Activated CD8-positive, alpha-beta memory T cell treated with anti-CD3 and anti-CD28 coated beads, Interleukin-2, amount 50 U/mL, for 4 hours (primary cell): ENCODE results near the gene PASK.

Experiments used
- DNase-seq: peaks from one replicate; pipeline ENCODE4 v3.0.0-alpha.2; 2020

Gene PASK

GRCh38 chr2:241080405-241081189, 68.7 kb downstream of the PASK start:
- DNase-seq = no peak

- DNase-seq = no peak
Measured at GRCh38 chr2:241074901-241075540, 74.3 kb downstream of the PASK start.

DNA sequence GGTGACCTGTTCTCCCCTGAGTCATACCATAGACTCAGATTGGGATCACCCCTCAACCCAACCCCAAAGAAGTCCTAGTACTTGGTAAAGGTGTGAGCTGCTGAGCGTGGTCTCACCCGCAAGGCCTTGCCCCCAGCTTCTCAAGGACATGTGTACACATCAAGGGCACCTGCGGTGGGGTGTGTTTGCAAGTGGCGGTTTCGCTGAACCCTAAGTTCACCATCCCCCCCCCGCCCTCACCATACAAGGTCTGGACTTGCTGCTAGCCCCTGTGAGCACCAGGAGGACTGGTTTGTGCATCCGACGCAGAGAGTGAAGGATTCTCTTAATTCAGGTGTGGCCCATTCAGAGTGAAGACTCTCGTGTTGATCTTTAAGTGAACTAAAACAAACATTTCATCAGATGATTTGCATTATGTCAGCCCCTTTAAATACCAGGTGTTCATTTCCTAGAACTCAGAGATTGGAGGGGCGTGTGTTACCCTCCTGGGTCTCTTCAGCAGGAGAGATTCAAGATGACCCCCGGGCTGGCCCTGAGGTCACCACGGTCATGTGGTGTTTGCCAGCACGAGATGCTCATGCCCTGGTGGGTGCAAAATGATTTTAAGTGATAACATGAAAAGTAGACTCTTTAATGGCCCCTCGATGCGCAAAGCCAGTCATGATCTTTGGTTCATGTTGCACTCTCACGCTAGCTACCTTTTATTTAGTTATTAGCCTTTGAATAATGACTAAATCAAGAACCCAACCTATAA, 75.0 kb downstream of the PASK start:
- DNase-seq = no peak

- no peak for DNase-seq
Measured at GRCh38 chr2:241073166-241074064, 75.9 kb downstream of the PASK start.

DNA sequence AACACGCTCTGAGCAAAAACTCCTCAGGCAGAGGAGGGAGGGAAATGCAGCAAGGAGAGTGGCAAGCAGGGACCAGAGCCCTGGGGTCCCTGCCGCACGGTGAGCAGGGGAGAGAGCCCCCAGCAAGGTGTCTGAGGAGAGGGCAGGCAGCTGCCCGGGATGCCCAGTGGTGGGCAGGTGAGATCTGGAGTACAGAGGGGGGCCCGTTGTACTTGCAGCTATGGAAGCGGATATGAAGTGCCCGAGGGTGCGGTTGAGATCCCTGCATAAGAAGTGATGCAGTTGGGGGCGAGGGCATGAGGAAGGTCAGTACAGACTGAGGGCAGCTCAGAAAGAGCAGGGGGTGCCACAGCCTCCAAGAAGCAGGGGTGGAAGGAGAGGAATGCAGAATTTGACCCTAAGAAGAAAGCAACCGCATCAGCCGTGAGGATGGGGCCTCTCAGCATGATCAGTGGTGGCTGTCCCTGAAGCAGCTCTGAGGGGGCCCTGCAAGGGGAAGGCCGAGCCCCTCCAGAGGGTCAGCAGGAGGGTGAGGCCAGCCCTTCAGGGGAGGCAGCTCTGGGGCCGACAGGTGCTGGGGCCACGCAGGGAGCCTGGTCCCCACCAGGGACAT, 76.6 kb downstream of the PASK start:
- DNase-seq = no peak

DNA sequence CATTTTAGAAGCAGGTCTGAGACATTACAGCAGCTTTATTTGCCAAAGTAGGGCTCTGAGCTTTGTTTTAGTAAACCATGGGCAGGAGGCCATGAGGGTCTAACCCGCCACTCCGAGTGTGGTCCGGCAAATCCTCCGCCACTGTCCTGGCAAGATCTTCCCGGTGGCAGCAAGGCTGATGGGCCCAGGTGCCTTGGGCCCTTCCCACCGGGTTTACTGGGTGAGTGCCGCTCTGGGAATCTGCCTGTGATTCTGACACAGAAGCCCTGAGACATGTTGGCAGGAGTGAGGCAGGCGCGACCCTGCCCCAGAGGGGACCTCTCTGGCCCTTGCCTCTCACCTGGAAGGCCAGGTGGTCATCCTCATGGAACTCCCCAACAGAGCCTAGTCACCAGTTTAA, 77.1 kb downstream of the PASK start:
- no peak for DNase-seq

GRCh38 chr2:241071677-241072111, 77.6 kb downstream of the PASK start:
- DNase-seq = no peak

DNA sequence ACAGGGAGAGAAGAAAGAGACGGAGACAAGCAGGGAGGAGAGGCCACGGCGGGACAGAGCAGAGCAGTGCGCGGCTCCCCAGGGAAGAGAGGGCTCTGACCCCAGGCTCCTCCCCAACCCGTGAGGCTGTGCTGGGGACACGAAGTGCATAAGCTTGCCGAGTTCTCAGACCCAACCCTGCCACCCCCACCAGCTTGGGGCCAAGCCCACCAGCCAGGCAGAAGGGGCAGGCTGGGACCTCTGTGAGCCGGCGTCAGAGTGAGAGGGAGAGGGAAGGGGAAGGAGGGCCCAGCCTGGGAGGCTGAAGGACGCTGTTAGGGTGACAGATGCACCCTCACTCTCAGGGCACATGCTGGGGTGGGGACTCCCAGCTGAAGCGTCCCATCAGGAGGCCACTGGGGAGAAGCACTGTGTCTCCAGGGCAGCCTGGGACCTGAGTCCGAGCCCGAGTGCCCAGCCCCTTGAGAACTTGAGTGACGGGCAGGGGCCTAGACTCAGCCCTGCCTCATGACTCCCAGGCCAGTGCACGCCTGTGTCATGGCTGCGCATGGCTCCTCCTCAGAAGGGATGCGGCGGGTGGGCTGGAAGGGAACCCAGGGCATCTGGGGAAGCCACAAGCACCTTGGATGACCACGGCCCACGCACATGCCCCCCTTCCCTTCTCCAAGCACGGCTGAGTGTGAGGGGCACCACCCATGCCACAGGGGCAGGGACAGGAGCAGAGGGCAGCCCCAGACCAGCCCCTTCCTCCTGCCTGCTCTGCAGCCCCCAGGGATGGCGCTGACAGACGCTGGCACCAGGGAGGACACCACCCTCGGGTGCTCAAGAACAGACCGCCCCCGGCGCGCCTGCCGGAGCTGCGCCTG, 78.2 kb downstream of the PASK start:
- no peak for DNase-seq

DNA sequence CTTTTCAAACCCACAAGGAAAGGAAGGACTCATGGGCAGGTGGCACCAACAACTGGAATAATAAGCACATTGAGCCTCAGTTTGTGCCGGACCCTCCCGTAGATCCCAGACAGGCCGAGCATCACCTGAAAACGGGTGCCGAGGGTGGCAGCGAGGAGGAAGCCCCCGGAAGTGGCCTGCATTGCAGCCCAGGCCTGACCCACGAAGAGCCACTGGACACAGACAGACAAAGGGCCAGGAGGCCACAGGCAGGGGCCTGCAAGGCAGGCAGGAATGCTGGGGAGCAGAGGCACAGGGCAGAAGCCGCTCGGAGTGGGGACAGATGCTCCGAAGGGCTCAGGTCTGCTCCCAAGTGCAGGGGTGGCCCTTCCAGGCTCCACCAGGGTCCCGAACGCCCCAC, 78.9 kb downstream of the PASK start:
- no peak for DNase-seq

- peak; percentile 15 for DNase-seq
Measured at GRCh38 chr2:241069821-241070281, 79.4 kb downstream of the PASK start.

DNA sequence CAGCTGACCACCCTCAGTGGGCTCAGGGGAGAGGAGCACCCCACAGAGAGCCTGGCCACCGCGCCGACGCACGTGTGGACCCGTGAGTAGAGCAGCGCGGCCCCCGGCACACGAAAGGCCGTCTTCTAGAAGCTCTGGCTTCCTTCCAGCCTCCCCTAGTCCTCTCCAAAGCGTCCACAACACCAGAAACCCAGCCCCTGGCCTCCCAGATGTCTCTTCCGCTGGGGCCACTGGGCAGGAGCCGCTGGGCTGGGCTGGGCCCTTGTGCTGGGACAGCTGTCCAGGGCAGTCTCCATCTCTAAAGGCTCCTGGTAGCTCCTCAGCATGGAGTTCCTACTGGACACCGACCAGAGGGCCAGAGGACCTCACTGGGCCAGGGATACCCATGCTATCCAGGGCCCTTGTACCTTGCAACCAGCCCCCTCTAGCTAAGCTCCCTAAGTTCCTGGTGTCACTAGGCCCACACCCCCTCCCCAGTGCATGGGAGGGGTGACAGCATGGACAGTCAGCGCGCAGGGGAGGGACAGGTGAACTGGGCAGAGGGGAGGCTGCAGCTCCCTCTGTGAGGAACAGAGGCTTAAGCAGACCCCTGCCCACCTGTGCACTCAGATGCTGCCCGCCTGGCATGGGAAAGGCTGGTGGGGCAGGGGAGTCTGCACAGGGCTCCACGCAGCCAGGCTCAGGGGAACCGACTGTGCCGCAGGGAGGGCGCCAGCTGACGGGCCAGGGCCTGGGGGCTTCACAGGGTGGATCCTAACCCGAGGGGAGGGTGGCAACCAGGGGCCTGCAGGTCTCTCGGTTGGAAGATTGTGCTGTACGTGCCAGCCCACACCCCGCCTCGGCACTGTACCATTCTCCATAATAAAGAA, 80.1 kb downstream of the PASK start:
- no peak for DNase-seq

DNA sequence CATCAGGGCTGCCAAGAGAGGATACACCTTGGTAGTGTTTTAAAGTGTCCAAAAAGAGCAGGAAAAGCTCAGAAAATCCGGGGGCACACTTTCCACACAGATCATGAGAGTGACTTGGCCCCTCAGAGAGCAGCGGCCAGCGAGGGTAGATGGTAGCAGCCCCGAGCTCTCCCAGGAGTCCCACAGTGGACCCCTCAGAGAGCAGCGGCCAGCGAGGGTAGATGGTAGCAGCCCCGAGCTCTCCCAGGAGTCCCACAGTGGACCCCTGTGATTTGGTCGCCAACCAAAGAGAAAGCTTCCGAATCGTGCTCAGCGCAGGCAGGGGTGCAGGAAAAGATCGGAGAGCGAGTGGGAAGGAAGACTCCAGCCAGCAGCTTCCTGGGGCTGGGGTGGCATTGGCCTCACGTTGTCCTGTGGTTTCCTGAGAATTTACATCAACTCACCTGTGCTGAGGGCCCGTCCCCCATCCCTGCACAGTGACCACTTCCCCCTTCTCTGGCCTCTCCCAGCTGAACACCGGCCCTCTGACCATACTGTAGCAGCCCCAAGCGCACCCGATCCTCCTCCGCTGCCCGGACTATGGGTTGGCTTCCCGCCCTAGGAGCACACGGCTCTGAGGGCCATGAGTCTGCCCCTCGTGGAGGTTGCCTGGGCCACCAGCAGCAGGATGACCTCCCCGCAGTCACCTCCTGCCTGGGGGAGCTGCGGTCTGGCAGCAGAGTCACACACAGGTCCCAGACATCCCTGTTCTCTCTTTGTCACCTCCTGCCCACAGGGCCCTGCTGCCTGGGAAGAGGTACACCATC, 80.9 kb downstream of the PASK start:
- DNase-seq = no peak

- no peak for DNase-seq
Measured at GRCh38 chr2:241067501-241068135, 81.7 kb downstream of the PASK start.

GRCh38 chr2:241066893-241067341, 82.4 kb downstream of the PASK start:
- no peak for DNase-seq

GRCh38 chr2:241066171-241066892, 82.9 kb downstream of the PASK start:
- no peak for DNase-seq

- no peak for DNase-seq
Measured at GRCh38 chr2:241065355-241065803, 83.9 kb downstream of the PASK start.

DNA sequence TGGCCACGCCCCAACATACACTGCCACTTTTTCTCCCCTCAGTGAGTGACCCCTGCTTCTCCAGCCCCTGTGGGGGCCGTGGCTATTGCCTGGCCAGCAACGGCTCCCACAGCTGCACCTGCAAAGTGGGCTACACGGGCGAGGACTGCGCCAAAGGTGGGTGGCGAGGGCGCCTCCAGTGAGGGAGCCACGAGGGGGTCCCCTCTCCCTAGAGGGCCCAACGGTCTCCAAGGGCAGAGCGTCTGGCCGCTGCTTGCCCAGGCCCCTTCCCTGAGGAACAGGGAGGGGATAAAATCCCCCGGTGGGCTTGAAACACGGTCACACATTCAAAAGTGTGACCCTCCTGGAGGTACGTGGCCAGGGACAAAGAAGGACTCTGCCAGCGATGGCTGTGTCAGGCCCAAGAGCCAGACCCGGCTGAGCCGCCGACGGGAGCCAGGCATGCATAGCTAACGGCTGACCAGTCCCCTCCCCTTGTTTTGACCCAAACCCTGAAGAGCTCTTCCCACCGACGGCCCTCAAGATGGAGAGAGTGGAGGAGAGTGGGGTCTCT, 84.4 kb downstream of the PASK start:
- DNase-seq = no peak
